Measurements from ENCODE around the gene PEX11A.
"Not testable (repeated sequence)": the region's sequence is repeated elsewhere in the genome, so short reads cannot be mapped to it uniquely, and the experiment has no call there.

Gene PEX11A, protein sequence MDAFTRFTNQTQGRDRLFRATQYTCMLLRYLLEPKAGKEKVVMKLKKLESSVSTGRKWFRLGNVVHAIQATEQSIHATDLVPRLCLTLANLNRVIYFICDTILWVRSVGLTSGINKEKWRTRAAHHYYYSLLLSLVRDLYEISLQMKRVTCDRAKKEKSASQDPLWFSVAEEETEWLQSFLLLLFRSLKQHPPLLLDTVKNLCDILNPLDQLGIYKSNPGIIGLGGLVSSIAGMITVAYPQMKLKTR

DNA sequence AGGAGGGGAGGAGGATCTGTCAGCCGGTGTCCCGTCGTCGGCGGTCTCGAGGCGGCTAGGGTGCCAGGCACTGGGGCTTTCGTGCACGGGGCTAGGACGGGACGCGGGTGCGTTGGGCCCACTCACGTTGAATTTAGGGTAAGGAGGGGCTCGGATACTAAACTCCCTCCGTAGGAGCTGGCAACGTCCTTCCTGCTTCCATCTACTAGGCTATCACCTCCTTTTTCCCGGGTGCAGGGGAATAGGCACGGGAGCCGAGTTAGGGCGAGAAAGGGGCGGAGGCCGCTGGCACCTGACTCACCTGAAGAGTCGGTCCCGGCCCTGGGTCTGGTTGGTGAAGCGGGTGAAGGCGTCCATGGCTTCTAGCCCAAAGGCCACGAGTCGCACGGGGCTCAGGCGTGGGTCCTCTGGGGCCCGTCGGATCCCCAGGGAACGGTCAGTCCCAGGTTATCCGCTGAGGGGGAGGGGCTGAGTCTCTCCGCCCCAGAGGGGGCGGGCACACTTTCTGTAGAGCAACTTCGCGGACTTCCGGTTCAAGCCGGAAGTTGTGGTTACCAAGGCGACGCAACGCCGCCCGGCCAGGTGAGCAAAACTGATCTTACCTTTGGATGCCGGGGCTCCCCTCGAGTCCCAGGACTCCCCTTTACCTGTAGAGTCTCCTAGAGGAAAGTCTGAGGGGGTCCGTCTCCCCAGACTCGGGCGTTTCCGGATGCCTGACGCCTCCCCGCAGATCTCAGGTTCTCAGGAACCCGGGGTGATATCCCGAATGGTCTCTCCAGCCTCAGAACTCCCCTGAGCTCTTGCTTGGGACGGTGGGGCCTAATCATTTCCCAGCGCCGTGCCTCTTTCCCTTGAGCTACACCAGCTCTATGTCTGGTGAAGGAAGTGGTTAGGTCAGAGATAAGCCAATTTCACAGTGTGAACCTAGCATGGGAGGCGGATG lies at the start of gene PEX11A, which contains the start of gene WDR93:
TSS of gene PEX11A (minus strand) at position 479 of the 943 bp plus-strand sequence. CDS start at position 357, 122 bp downstream.
TSS of gene WDR93 (plus strand) at position 536 of the 943 bp plus-strand sequence. CDS start 10,936 bp downstream, outside the sequence.
- DNase-seq (ENCODE audit: low read depth in 2 of 2) = peak; percentile 20 to 60

DNA sequence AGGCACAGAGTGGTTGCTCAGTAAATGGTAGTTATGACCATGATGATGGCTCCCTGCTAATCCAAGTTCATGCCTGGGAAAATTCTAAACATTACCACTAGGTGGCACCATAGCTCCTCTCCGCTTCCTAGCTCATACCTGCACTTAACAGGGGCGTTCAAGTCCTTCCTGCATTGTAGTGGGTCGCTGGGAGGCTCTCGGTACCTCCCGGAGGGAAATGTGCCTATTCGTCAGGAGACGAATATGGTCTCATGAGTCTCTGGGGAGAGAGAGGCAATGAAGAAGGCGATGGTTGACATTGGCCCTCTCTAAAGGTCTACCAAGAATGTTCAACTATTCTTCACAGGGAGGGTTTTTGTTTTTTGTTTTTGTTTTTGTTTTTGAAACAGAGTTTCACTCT lies 49.6 kb upstream of the PEX11A start:
- peak in 1 of 2 donors; percentile 19 for DNase-seq (ENCODE audit: low read depth in 2 of 2)

DNA sequence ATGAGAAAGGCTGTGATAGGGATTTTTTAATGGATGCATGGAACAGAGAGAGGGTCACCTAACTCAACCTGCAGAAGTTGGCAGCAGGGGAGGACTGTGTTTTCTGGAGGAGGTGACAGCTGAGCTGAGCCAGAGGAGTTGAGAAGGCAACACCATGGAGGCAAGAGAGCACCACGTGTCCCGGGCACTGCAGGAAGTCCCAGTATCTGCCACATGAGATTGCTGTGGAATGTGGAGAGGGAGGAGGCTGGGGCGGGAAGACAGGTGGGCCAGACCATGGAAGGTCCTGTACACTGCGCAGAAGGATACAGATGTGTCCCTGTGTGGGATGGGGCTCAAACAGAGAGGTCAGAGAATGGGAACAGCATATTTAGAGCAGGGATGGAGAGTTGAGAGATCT lies 45.2 kb upstream of the PEX11A start:
- DNase-seq (ENCODE audit: low read depth in 2 of 2) = no peak

GRCh38 chr15:89732451-89733172 lies 42.1 kb upstream of the PEX11A start:
- no peak for DNase-seq (ENCODE audit: low read depth in 2 of 2)

GRCh38 chr15:89731275-89731674 lies 40.7 kb upstream of the PEX11A start:
- no peak for DNase-seq (ENCODE audit: low read depth in 2 of 2)

- DNase-seq (ENCODE audit: low read depth in 2 of 2) = no peak
Measured at GRCh38 chr15:89728254-89728653, 37.7 kb upstream of the PEX11A start.

GRCh38 chr15:89725064-89725463 lies 34.5 kb upstream of the PEX11A start:
- no peak for DNase-seq (ENCODE audit: low read depth in 2 of 2)

- DNase-seq (ENCODE audit: low read depth in 2 of 2) = no peak
Measured at GRCh38 chr15:89724621-89725020, 34.1 kb upstream of the PEX11A start.

GRCh38 chr15:89723031-89723430 lies 32.5 kb upstream of the PEX11A start:
- no peak for DNase-seq (ENCODE audit: low read depth in 2 of 2)

- DNase-seq (ENCODE audit: low read depth in 2 of 2) = no peak
Measured at GRCh38 chr15:89714775-89715174, 24.2 kb upstream of the PEX11A start.

DNA sequence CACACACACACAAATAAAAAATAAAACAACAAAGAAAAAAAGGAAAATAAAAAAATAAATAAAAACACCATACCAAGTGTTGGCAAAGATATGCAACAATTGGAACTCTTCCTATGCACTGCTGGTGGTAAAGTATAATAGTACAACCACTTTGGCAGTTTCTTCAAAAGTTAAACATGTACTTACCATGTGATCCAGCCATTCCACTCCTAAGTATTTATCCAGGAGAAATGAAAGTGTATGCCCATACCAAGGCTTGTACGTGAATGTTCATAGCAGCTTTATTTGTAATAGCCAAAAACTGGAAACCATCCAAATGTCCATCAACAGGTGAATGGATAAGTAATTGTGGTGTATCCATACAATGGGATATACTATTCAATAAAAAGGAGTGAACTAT lies 17.0 kb upstream of the PEX11A start:
- no peak for DNase-seq (ENCODE audit: low read depth in 2 of 2)

DNA sequence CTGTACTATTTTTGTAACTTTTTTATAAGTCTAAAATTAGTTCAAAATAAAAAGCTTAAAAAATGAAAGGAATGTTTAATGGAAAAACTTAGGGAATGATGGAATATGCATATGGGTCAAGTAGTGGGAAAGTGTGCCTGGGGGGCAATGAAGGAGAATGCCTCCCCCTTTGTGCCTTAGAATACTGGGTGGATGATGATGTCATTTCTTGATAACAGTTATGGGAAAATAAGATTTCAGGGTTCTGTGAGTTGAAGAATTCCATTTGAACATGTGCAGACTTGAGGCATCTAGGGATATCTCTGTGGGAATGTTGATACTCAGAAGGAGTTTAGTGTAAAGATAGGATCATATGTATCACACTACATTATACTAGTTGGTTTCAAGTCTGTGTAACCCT lies 13.9 kb upstream of the PEX11A start:
- no peak for DNase-seq (ENCODE audit: low read depth in 2 of 2)

- DNase-seq (ENCODE audit: low read depth in 2 of 2) = no peak
Measured at GRCh38 chr15:89695198-89695597, 4.6 kb upstream of the PEX11A start.

DNA sequence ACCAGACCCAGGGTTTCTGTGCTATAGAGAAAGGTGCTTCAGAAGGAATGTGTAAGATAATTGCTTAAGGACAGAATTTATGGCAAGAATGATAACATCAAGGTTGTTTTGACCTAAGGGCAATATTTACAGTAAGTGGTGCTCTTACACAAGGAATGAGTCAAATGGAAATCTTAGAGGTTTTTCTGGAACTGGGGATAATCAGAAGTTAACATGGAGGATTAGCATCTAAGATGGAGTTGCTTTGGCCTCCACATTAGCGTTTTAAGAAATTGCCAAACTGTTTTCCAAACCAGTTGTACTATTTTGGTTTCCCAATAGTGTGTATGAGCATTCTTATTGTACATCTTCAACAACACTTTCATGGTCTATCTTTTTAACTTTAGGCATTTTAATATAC lies 3.1 kb upstream of the PEX11A start:
- no peak for DNase-seq (ENCODE audit: low read depth in 2 of 2)

GRCh38 chr15:89693091-89693490 lies 2.5 kb upstream of the PEX11A start:
- no peak for DNase-seq (ENCODE audit: low read depth in 2 of 2)

DNA sequence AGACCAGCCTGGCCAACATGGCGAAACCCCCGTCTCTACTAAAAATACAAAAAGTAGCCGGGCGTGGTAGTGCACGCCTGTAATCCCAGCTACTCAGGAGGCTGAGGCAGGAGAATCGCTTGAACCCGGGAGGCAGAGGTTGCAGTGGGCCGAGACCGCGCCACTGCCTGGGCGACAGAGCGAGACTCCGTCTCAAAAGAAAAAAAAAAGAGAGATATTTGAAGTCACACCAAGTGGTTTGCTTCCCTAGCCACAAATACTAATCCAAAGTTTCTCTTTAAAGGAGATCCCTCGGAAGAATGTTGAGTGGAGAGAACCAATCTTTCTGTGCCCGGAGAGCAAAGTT lies 651 bp downstream of the PEX11A start:
- DNase-seq (ENCODE audit: low read depth in 2 of 2) = not testable (repeated sequence)

DNA sequence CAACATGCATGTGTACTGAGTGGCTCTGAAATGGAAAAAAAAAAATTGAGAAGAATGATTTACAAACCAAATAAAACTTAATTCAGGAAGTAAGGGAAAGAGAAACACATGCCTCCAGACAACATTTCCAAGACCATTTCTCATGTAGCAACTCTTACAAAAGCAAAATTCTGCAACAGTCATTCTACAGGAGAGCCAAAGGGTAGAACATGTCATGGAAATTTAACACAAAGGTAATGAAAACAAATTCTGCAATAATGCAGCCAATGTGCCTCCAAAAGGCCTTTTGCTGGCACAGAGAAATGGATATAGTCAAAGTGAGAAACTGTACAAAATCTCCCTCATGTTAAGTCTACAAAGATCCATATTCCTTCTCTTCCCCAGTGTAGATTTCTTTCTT lies 4.0 kb downstream of the PEX11A start:
- no peak for DNase-seq (ENCODE audit: low read depth in 2 of 2)

GRCh38 chr15:89685995-89686394 lies 4.6 kb downstream of the PEX11A start:
- DNase-seq (ENCODE audit: low read depth in 2 of 2) = no peak

GRCh38 chr15:89681146-89681545 lies 9.4 kb downstream of the PEX11A start:
- DNase-seq (ENCODE audit: low read depth in 2 of 2) = no peak

- DNase-seq (ENCODE audit: low read depth in 2 of 2) = no peak
Measured at GRCh38 chr15:89680282-89680873, 10.2 kb downstream of the PEX11A start.

GRCh38 chr15:89679212-89679611 lies 11.3 kb downstream of the PEX11A start, which contains the start of gene PLIN1:
Gene PLIN1, minus strand, starts transcription at chr15:89679367. Its CDS starts 1,878 bp downstream, at chr15:89677489.
- DNase-seq (ENCODE audit: low read depth in 2 of 2) = no peak

- no peak for DNase-seq (ENCODE audit: low read depth in 2 of 2)
Measured at GRCh38 chr15:89677381-89677780, 13.2 kb downstream of the PEX11A start.
